Endometrium (tissue), 2 donors: ENCODE measurements around the gene BHLHE41.

Source experiments
- FAIRE-seq: peaks from 2 replicates; lab custom pipeline; 2012; peaks lifted over from hg19 to GRCh38; lab: Jason Lieb, UNC
- donor health status: control.
- donor health status: control.

BHLHE41 gene

DNA sequence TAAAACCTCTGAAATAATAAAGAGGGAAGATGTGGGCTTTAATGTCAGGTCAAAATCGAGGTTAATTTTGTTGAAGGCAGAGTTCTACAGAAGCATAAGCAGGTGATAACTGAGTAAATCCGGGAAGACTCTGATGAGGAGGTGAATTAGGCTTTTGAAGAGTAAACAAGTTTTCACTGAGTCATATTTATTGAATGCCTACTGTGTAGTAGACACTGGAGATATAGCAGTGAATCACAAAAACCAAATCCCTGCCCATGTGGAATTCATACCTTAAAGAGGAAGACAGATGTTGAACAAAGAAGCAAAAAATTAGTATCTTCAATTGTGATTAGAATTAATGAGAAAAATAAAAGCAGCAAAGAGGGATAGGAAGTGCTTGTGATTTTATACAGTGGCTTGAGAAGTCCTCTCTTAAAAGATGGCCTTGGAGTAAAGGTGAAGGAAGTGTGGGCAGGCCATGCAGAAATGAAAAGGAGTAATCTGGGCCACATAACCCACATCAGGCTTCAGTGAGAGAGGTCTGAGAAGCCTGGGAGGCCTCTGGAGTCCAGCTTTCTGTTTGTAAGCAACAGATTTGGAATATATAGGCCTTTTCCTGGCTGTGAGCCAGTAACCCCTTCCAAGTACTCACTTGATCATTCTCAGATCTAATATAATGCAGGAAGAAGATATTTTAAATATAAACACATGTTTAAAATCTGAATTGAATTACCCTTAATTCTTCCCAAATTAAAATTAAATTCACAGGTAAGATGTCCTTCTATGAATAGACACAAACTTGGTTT lies 46.7 kb downstream of the BHLHE41 start:
- FAIRE-seq: no peak
